Trophoblast cell (in vitro differentiated cells and primary cell): Measurements from ENCODE around the gene RCN2.

ENCODE experiments used
- DNase-seq, 2 donors: peaks; one replicate each; pipeline ENCODE4 v3.0.0-alpha.2; 2016
- H2AFZ ChIP-seq: 2 replicates; pipeline ENCODE4 v1.6.1; 2013; ENCODE audit warnings: low read length, moderate library complexity, mild to moderate bottlenecking; ENCODE audit not compliant: insufficient read depth, poor library complexity
- H2AK5ac ChIP-seq: 2 replicates; pipeline ENCODE4 v1.6.1; 2013; ENCODE audit warnings: mild to moderate bottlenecking, low read length
- H2BK120ac ChIP-seq: 2 replicates; pipeline ENCODE4 v1.6.1; 2013; ENCODE audit warnings: low read length, mild to moderate bottlenecking, moderate library complexity; ENCODE audit not compliant: insufficient read depth, poor library complexity
- H2BK12ac ChIP-seq: 2 replicates; pipeline ENCODE4 v1.6.1; 2013; ENCODE audit warnings: mild to moderate bottlenecking, low read length, moderate library complexity
- H2BK5ac ChIP-seq: 2 replicates; pipeline ENCODE4 v1.6.1; 2013; ENCODE audit warnings: low read length, low read depth, moderate library complexity, mild to moderate bottlenecking; ENCODE audit not compliant: poor library complexity
- H3K14ac ChIP-seq: 2 replicates; pipeline ENCODE4 v1.6.1; 2013; ENCODE audit warnings: mild to moderate bottlenecking, low read length
- H3K18ac ChIP-seq: 2 replicates; pipeline ENCODE4 v1.6.1; 2013; ENCODE audit warnings: mild to moderate bottlenecking, low read length
- H3K23ac ChIP-seq: 2 replicates; pipeline ENCODE4 v1.6.1; 2013; ENCODE audit warnings: low read length
- H3K27ac ChIP-seq: 2 replicates; pipeline ENCODE4 v1.5.1; 2013; ENCODE audit warnings: low read depth, mild to moderate bottlenecking, inconsistent platforms, low read length, moderate library complexity
- H3K27me3 ChIP-seq: 2 replicates; pipeline ENCODE4 v1.6.1; 2013; ENCODE audit warnings: inconsistent platforms, mild to moderate bottlenecking, low read length, moderate library complexity; ENCODE audit not compliant: insufficient read depth
- H3K36me3 ChIP-seq, 2 experiments: 1 replicate in 1 of 2; 2 replicates in 1 of 2; pipeline ENCODE4 v1.6.1; 2013; ENCODE audit warnings: low read length in 2 of 2, mild to moderate bottlenecking in 2 of 2, moderate library complexity in 1 of 2; ENCODE audit not compliant: insufficient read depth in 2 of 2, control insufficient read depth in 1 of 2
- H3K4ac ChIP-seq: 2 replicates; pipeline ENCODE4 v1.6.1; 2013; ENCODE audit warnings: low read depth, mild to moderate bottlenecking, low read length, moderate library complexity
- H3K4me1 ChIP-seq, 2 experiments: 1 replicate in 1 of 2; 2 replicates in 1 of 2; pipeline ENCODE4 v1.6.1; 2013; ENCODE audit warnings: low read length in 2 of 2, mild to moderate bottlenecking in 2 of 2, moderate library complexity in 1 of 2; ENCODE audit not compliant: insufficient read depth in 2 of 2, control insufficient read depth in 1 of 2
- H3K4me2 ChIP-seq: 2 replicates; pipeline ENCODE4 v1.6.1; 2013; ENCODE audit warnings: inconsistent platforms, mild to moderate bottlenecking, low read length, moderate library complexity
- H3K4me3 ChIP-seq: 2 replicates; pipeline ENCODE4 v1.5.1; 2013; ENCODE audit warnings: mild to moderate bottlenecking, low read depth, low read length, inconsistent platforms
- H3K79me1 ChIP-seq: one replicate; pipeline ENCODE4 v1.6.1; 2013; ENCODE audit warnings: low read length
- H3K79me2 ChIP-seq: 2 replicates; pipeline ENCODE4 v1.6.1; 2013; ENCODE audit warnings: low read length, mild to moderate bottlenecking; ENCODE audit not compliant: control insufficient read depth, insufficient read depth, poor library complexity
- H3K9ac ChIP-seq: 2 replicates; pipeline ENCODE4 v1.6.1; 2013; ENCODE audit warnings: mild to moderate bottlenecking, low read length
- H3K9me3 ChIP-seq: 2 replicates; pipeline ENCODE4 v1.6.1; 2013; ENCODE audit warnings: low read depth, mild to moderate bottlenecking, control low read depth, inconsistent platforms, low read length; ENCODE audit not compliant: insufficient read depth
- H4K12ac ChIP-seq: 2 replicates; pipeline ENCODE4 v1.6.1; 2013; ENCODE audit warnings: low read depth, mild to moderate bottlenecking, low read length, moderate library complexity
- H4K8ac ChIP-seq: 2 replicates; pipeline ENCODE4 v1.6.1; 2013; ENCODE audit warnings: low read depth, mild to moderate bottlenecking, low read length, moderate library complexity
- H4K91ac ChIP-seq: one replicate; pipeline ENCODE4 v1.6.1; 2013; ENCODE audit warnings: low read depth, mild to moderate bottlenecking, low read length, moderate library complexity
- WGBS: extraction: QIAGEN DNeasy Blood & Tissue Kit; methylation state at CpG from one replicate; pipeline ENCODE4 v1.1.7; 2013; ENCODE audit warnings: missing lambda C conversion rate; ENCODE audit not compliant: insufficient read length, insufficient coverage; ENCODE audit errors: extremely low coverage; 5-methylcytosine and 5-hydroxymethylcytosine counted together

RCN2 gene

DNA sequence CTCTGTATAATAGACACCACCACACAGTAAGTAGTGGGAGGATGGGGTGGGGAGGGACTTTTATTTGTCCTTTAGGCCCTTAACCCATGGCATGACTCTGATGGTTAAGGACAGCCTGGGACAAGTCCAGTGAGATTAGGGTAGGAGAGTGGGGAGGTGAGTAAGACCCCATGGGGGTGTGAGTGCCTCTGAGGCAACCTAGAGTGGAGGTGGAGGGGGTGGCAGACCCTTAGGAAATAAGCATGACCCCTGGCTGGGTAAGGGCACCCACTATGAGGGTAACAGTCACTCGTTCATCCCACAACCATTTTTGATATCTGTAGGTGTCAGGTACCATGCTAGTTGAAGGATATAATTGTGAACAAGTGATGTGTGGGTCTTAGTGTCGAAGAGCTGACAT lies 42.4 kb downstream of the RCN2 start:
- no peak overlapping the region for H3K9ac ChIP-seq
- no peak overlapping the region for H2BK5ac ChIP-seq
- no peak overlapping the region for H3K23ac ChIP-seq
- H2BK120ac ChIP-seq, result no peak overlapping the region
- H3K4me2 ChIP-seq, result no peak overlapping the region
- no peaks in the 10 kb centered on the region for H3K79me2 ChIP-seq
- no peak overlapping the region for H3K4me3 ChIP-seq
- H3K4me1 ChIP-seq, result no peaks in the 10 kb centered on the region
- H3K27me3 ChIP-seq, result no peaks in the 10 kb centered on the region
- no peak overlapping the region for H2BK12ac ChIP-seq
- DNase-seq, result no peak
- H3K27ac ChIP-seq, result no peak overlapping the region
- no peak overlapping the region for H4K8ac ChIP-seq
- no peak overlapping the region for H3K4ac ChIP-seq
- H4K12ac ChIP-seq, result no peak overlapping the region
- H3K18ac ChIP-seq, result no peak overlapping the region
- no peak overlapping the region for H2AK5ac ChIP-seq
- no peak overlapping the region for H3K14ac ChIP-seq
- H3K79me1 ChIP-seq, result no peaks in the 10 kb centered on the region
- H3K36me3 ChIP-seq, result no peaks in the 10 kb centered on the region
- H4K91ac ChIP-seq, result no peak overlapping the region
- H2AFZ ChIP-seq, result no peak overlapping the region
- no CpG with 5 or more reads among the region's 2 CpGs for WGBS
- H3K9me3 ChIP-seq, result peaks cover under 1% of the 10 kb centered on the region

DNA sequence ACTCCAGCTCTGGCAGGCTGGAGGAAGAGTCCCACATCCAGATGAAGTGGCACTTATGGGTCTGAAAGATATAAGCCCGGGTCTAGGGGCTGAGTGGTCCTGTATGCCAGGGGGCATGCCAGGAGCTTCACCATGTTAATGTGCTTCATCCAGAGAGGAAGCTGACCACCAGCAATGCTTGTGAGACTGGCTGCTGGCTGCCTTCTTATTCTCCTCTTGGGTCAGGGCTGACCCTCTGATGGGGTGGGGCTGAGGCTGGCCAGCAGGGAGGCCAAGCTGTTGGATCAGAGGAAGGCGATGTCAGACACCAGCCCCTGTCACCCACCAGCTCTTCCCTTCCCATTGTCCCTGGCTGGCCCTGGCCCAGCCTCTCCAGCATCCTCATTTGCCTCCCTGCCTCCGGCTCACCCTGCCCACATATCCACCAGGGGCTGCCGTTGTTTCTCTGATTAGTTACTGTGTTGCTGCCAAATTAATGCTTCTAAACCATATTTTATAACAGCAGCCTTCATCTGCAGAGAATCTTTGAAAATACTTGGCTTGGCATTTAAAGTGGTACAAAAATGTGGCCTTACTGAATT lies 43.0 kb downstream of the RCN2 start:
- peaks cover 5% of the 10 kb centered on the region for H3K9me3 ChIP-seq
- no CpG with 5 or more reads among the region's 4 CpGs for WGBS
- H3K27me3 ChIP-seq, result no peaks in the 10 kb centered on the region
- H2AK5ac ChIP-seq, result no peak overlapping the region
- H3K4me3 ChIP-seq, result no peak overlapping the region
- H3K4ac ChIP-seq, result no peak overlapping the region
- H2AFZ ChIP-seq, result no peak overlapping the region
- no peak overlapping the region for H2BK120ac ChIP-seq
- no peak overlapping the region for H3K18ac ChIP-seq
- H4K12ac ChIP-seq, result no peak overlapping the region
- H3K14ac ChIP-seq, result no peak overlapping the region
- no peak overlapping the region for H3K23ac ChIP-seq
- H3K79me2 ChIP-seq, result no peaks in the 10 kb centered on the region
- no peaks in the 10 kb centered on the region for H3K4me1 ChIP-seq
- no peak overlapping the region for H4K91ac ChIP-seq
- H4K8ac ChIP-seq, result no peak overlapping the region
- no peak overlapping the region for H3K9ac ChIP-seq
- DNase-seq, result no peak
- no peak overlapping the region for H2BK5ac ChIP-seq
- H3K4me2 ChIP-seq, result no peak overlapping the region
- H3K27ac ChIP-seq, result no peak overlapping the region
- no peaks in the 10 kb centered on the region for H3K36me3 ChIP-seq
- no peak overlapping the region for H2BK12ac ChIP-seq
- no peaks in the 10 kb centered on the region for H3K79me1 ChIP-seq

DNA sequence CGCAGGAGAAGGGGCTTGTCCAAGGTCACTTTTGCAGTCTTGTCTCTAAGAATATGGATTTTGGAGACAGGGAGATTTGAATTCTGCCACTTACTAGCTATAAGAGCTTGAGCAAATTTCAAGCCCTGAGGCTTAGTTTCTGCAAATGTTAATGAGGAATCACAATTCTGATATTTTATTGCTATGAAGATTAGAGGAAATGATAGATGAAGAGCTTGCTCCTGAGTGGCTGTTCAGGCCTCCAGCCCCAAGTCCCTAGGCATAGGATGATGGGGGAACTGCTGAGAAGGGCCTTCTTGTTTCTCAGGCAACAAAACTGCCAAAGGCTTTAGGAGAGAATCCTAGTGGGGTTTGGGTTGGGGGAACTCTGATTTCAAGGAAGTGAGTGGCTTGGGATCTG lies 44.6 kb downstream of the RCN2 start:
- Histone ChIP-seq H2BK5ac (no peak overlapping the region), H3K14ac (no peak overlapping the region), H3K4me3 (no peak overlapping the region), H2AK5ac (no peak overlapping the region), H3K18ac (no peak overlapping the region), H2BK120ac (no peak overlapping the region), H4K12ac (no peak overlapping the region), H3K27me3 (no peaks in the 10 kb centered on the region), H2BK12ac (no peak overlapping the region), H3K4ac (no peak overlapping the region), H3K4me1 (no peaks in the 10 kb centered on the region), H3K27ac (no peak overlapping the region), H3K79me2 (no peaks in the 10 kb centered on the region), H3K23ac (no peak overlapping the region), H3K9ac (no peak overlapping the region), H3K79me1 (no peaks in the 10 kb centered on the region), H3K36me3 (no peaks in the 10 kb centered on the region), H3K4me2 (no peak overlapping the region), H4K91ac (no peak overlapping the region), H3K9me3 (peaks cover 5% of the 10 kb centered on the region), H2AFZ (no peak overlapping the region), H4K8ac (no peak overlapping the region)
- no peak for DNase-seq
- no CpG with 5 or more reads among the region's 1 CpG for WGBS

DNA sequence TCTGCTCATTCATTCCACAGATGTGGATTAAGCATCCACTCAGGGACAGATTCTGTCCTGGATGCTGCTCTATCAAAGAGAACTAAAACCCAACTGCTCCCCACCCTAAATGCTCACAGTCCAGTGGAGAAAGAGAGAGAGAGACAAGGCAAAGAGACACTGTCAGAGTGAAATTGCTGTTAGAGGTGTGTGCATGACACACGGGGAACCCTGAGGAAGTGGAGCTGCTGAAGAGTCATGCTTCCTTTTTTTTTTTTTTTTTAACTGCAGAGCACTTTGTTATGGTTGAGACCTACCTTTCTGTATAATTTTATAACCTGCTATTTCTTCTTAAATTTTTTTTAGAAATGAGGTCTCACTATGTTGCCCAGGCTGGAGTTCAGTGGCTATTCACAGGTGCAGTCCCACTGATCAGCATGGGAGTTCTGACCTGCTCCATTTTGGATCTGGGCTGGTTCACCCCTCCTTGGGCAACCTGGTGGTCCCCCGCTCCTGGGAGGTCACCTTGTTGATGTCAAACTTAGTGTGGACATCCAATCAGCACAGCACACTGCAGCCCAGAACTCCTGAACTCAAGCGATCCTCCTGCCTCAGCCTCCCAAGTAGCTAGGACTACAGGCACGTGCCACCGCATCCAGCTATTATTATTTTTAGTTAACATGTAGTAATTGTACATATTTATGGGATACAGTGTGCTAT lies 45.2 kb downstream of the RCN2 start:
- Histone ChIP-seq H2AK5ac (no peak overlapping the region), H3K9ac (no peak overlapping the region), H3K79me1 (no peaks in the 10 kb centered on the region), H3K18ac (no peak overlapping the region), H3K27ac (no peak overlapping the region), H3K4me1 (no peaks in the 10 kb centered on the region), H3K79me2 (no peaks in the 10 kb centered on the region), H4K8ac (no peak overlapping the region), H3K4me3 (no peak overlapping the region), H3K23ac (no peak overlapping the region), H3K4me2 (no peak overlapping the region), H4K91ac (no peak overlapping the region), H3K9me3 (peaks cover 5% of the 10 kb centered on the region), H3K4ac (no peak overlapping the region), H2AFZ (no peak overlapping the region), H2BK120ac (no peak overlapping the region), H3K14ac (no peak overlapping the region), H3K36me3 (no peaks in the 10 kb centered on the region), H2BK12ac (no peak overlapping the region), H3K27me3 (no peaks in the 10 kb centered on the region), H2BK5ac (no peak overlapping the region), H4K12ac (no peak overlapping the region)
- WGBS, result no CpG with 5 or more reads among the region's 5 CpGs
- DNase-seq, result no peak
